ENCODE data around the gene IGSF11. TPM values are rescaled to one million over a fixed set of nuclear protein-coding genes. Genes with fewer than 3 reads are reported as not detected.

IGSF11 gene
- total RNA-seq, 4 donors from 2014 or later: 17.7 to 72.3 (median 34.7) TPM

- peaks cover 0 to 22% (median 0%) of the 10 kb centered on the region in 4 donors for H3K4me1 ChIP-seq
- H3K36me3 ChIP-seq: no peaks in the 10 kb centered on the region
- 62 to 66% methylated on average over 2 of the region's 2 CpGs for WGBS, 2 donors
- no peaks in the 10 kb centered on the region for H3K27me3 ChIP-seq
- no peak for DNase-seq (ENCODE audit: low spot score in 2 of 2)
- TF ChIP-seq EP300 (IDR thresholded peaks at IDR 0.05): no peak
- TF ChIP-seq CTCF (IDR thresholded peaks at IDR 0.05): no peak
- TF ChIP-seq POLR2A (IDR thresholded peaks at IDR 0.05): no peak
- peak overlapping the region in 1 of 4 donors; percentile 67 for H3K27ac ChIP-seq
- no peak overlapping the region for H3K4me3 ChIP-seq
- no peaks in the 10 kb centered on the region for H3K9me3 ChIP-seq
Measured at GRCh38 chr3:118968640-118969039, 66.0 kb downstream of the IGSF11 start.

GRCh38 chr3:118968111-118968510, 66.5 kb downstream of the IGSF11 start:
- no peak for DNase-seq (ENCODE audit: low spot score in 2 of 2)
- Histone ChIP-seq H3K36me3 (no peaks in the 10 kb centered on the region), H3K4me1 (peaks cover 0 to 22% (median 0%) of the 10 kb centered on the region in 4 donors), H3K4me3 (no peak overlapping the region), H3K27me3 (no peaks in the 10 kb centered on the region), H3K27ac (peak overlapping the region in 2 of 4 donors; percentile 19 to 67), H3K9me3 (no peaks in the 10 kb centered on the region)
- no peak for TF ChIP-seq POLR2A (IDR thresholded peaks at IDR 0.05)
- TF ChIP-seq EP300 (IDR thresholded peaks at IDR 0.05): no peak
- TF ChIP-seq CTCF (IDR thresholded peaks at IDR 0.05): no peak
- 57 to 60% methylated on average over 4 of the region's 4 CpGs for WGBS, 2 donors

DNA sequence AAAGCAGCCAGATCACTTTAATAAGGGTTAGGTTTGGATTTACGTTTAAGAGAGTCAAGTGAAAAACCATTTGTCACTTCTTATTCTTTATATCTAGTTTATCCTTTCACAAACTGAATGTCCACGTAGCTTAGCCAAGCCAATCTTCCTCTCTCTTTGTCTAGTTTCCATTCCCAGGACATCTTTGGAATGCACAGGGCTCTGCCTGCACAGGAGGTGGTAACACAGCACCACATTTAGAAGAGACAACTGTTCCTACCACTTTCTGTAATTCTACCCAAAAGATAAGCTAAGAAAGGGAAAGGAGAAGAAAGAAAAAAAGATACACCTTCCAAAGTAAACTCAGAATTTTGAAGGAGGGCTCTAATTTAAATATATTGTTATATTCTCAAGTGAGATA, 67.9 kb downstream of the IGSF11 start:
- Histone ChIP-seq H3K4me3 (no peak overlapping the region), H3K27me3 (no peaks in the 10 kb centered on the region), H3K36me3 (no peaks in the 10 kb centered on the region), H3K9me3 (no peaks in the 10 kb centered on the region), H3K27ac (no peak overlapping the region), H3K4me1 (peaks cover 0 to 22% (median 0%) of the 10 kb centered on the region in 4 donors)
- no peak for DNase-seq (ENCODE audit: low spot score in 2 of 2)
- 53 to 56% methylated on average over 2 of the region's 2 CpGs for WGBS, 2 donors
- TF ChIP-seq EP300 (IDR thresholded peaks at IDR 0.05) (no peak), CTCF (IDR thresholded peaks at IDR 0.05) (no peak), POLR2A (IDR thresholded peaks at IDR 0.05) (no peak)

- Histone ChIP-seq H3K4me1 (peaks cover 0 to 6% (median 0%) of the 10 kb centered on the region in 4 donors), H3K9me3 (no peaks in the 10 kb centered on the region), H3K36me3 (no peaks in the 10 kb centered on the region), H3K27me3 (no peaks in the 10 kb centered on the region), H3K4me3 (no peak overlapping the region), H3K27ac (no peak overlapping the region)
- no peak for TF ChIP-seq EP300 (IDR thresholded peaks at IDR 0.05)
- no peak for TF ChIP-seq POLR2A (IDR thresholded peaks at IDR 0.05)
- TF ChIP-seq CTCF (IDR thresholded peaks at IDR 0.05): no peak
- DNase-seq (ENCODE audit: low spot score in 2 of 2): no peak
- WGBS, 2 donors: 38 to 41% methylated on average over 1 of the region's 1 CpG
Measured at GRCh38 chr3:118963711-118964110, 70.9 kb downstream of the IGSF11 start.

GRCh38 chr3:118960876-118961450, 73.7 kb downstream of the IGSF11 start:
- H3K9me3 ChIP-seq: no peaks in the 10 kb centered on the region
- no peaks in the 10 kb centered on the region for H3K36me3 ChIP-seq
- no peak overlapping the region for H3K4me3 ChIP-seq
- DNase-seq (ENCODE audit: low spot score in 2 of 2): no peak
- 89 to 93% methylated on average over 2 of the region's 2 CpGs for WGBS, 2 donors
- no peak overlapping the region for H3K27ac ChIP-seq
- H3K27me3 ChIP-seq: no peaks in the 10 kb centered on the region
- no peak for TF ChIP-seq EP300 (IDR thresholded peaks at IDR 0.05)
- no peak for TF ChIP-seq POLR2A (IDR thresholded peaks at IDR 0.05)
- TF ChIP-seq CTCF (IDR thresholded peaks at IDR 0.05): no peak
- no peaks in the 10 kb centered on the region for H3K4me1 ChIP-seq
